ENCODE data around the gene KIF4A. TPM values are rescaled to one million over a fixed set of nuclear protein-coding genes. Genes with fewer than 3 reads are reported as not detected.
"Not testable (repeated sequence)": the region's sequence is repeated elsewhere in the genome, so short reads cannot be mapped to it uniquely, and the experiment has no call there.

Gene KIF4A
- total RNA-seq, 1 donor from 2014 or later = not detected

DNA sequence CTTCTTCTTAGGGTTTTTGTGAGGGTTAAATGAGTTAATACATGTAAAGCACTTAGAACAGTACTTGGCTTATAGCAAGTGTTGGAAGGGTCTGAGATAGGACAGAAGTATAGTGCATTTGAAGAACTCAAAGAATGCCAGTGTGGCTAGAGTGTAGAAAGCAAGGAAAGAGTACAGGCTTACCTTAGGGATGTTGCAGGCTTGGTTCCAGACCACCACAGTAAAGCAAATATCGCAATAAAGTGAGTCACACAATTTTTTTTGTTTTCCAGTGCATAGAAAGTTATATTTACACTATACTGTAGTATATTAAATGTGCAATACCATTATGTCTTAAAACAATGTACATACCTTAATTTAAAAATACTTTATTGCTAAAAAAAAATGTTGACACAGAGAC lies 41.3 kb downstream of the KIF4A start:
- no peak overlapping the region for H3K27ac ChIP-seq
- no peak for DNase-seq (ENCODE audit: low spot score in 2 of 2)
- H3K9me3 ChIP-seq = no peaks in the 10 kb centered on the region
- no peaks in the 10 kb centered on the region for H3K4me1 ChIP-seq
- intact Hi-C loops (cut with DNase I) = no loop called here
- no peaks in the 10 kb centered on the region for H3K36me3 ChIP-seq
- no peak overlapping the region for H3K4me3 ChIP-seq
- TF ChIP-seq, protein P1, sequence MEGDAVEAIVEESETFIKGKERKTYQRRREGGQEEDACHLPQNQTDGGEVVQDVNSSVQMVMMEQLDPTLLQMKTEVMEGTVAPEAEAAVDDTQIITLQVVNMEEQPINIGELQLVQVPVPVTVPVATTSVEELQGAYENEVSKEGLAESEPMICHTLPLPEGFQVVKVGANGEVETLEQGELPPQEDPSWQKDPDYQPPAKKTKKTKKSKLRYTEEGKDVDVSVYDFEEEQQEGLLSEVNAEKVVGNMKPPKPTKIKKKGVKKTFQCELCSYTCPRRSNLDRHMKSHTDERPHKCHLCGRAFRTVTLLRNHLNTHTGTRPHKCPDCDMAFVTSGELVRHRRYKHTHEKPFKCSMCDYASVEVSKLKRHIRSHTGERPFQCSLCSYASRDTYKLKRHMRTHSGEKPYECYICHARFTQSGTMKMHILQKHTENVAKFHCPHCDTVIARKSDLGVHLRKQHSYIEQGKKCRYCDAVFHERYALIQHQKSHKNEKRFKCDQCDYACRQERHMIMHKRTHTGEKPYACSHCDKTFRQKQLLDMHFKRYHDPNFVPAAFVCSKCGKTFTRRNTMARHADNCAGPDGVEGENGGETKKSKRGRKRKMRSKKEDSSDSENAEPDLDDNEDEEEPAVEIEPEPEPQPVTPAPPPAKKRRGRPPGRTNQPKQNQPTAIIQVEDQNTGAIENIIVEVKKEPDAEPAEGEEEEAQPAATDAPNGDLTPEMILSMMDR (IDR thresholded peaks at IDR 0.05) = no peak
- no peaks in the 10 kb centered on the region for H3K27me3 ChIP-seq

DNA sequence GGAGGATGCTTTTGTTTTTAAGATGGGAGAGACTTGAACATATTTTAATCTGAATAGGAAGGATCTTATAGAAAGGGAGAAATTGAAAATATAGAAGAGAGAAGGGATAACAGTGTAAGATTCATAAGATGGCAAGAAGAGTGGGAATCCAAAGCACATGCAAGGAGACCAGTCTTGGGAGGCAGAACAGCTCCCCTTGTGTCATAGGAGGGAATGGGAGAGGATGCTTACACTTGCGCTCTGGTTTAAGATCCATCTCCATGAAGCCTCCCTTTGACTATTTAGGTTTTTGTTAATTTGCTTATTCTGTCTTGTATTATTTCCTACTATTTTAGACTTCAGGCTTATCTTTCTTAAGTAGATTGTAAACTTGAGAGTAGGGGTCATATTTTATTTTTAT lies 42.7 kb downstream of the KIF4A start:
- Histone ChIP-seq H3K4me3 (no peak overlapping the region), H3K27ac (no peak overlapping the region), H3K4me1 (no peaks in the 10 kb centered on the region), H3K27me3 (no peaks in the 10 kb centered on the region), H3K36me3 (no peaks in the 10 kb centered on the region), H3K9me3 (no peaks in the 10 kb centered on the region)
- DNase-seq (ENCODE audit: low spot score in 2 of 2) = no peak
- TF ChIP-seq, protein P1 (IDR thresholded peaks at IDR 0.05) = no peak
- intact Hi-C loops (cut with DNase I) = no loop called here

DNA sequence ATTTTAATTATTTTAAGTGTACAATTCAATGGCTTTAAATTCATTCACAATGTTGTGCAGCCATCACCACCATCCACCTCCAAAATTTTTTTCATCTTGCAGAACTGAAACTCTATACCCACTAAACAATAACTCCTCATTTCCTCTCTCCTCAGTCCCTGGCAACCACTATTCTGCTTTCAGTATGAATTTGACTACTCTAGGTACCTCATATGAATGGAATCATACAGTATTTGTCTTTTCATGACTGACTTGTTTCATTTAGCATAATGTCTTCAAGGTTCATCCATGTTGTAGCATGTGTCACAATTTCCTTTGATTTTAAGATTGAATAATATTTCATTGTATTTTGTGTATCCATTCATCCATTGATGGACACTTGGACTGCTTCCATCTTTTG lies 46.9 kb downstream of the KIF4A start:
- TF ChIP-seq, protein P1 (IDR thresholded peaks at IDR 0.05) = no peak
- Histone ChIP-seq H3K27me3 (no peaks in the 10 kb centered on the region), H3K9me3 (no peaks in the 10 kb centered on the region), H3K36me3 (no peaks in the 10 kb centered on the region), H3K27ac (no peak overlapping the region), H3K4me1 (no peaks in the 10 kb centered on the region), H3K4me3 (no peak overlapping the region)
- DNase-seq (ENCODE audit: low spot score in 2 of 2) = no peak
- intact Hi-C loops (cut with DNase I) = no loop called here

DNA sequence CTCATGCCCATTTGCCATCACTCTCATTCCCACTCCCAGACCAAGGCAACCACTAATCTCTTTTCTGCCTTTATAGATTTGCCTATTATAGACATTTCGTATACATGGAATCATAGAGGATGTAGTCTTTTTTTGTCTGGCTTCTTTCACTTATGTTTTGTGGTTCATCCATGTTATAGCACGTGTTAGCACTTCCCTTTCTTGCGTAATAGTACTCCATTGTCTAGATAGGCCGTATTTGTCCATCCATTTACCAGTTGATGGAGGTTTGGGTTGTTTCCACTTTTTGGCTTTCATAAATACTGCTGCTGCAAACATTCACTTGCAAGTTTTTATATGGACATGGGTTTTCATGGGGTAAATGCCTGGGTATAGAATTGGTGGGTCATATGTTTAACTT lies 48.4 kb downstream of the KIF4A start:
- no peaks in the 10 kb centered on the region for H3K36me3 ChIP-seq
- DNase-seq (ENCODE audit: low spot score in 2 of 2) = no peak
- intact Hi-C loops (cut with DNase I) = no loop called here
- no peak overlapping the region for H3K4me3 ChIP-seq
- no peaks in the 10 kb centered on the region for H3K4me1 ChIP-seq
- H3K27me3 ChIP-seq = no peaks in the 10 kb centered on the region
- TF ChIP-seq, protein P1 (IDR thresholded peaks at IDR 0.05) = no peak
- no peaks in the 10 kb centered on the region for H3K9me3 ChIP-seq
- H3K27ac ChIP-seq = no peak overlapping the region

DNA sequence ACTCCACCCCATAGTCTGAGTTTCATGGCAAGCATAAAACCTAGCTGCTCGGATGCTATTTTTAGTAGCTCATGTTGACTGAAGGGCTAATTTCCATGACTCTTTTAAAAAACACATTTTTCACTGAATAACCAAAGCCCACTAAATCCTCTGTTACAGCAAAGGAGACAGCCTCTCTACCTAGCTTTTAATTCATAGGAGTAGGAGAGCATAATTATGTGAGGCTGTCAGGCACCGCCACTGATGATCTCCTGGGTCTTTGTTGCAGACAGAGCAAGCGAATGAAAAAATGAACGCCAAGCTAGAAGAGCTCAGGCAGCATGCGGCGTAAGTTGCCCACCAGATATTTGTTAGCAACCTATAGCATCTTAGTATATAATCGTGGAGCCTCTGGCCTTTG lies 53.5 kb downstream of the KIF4A start:
- H3K9me3 ChIP-seq = no peaks in the 10 kb centered on the region
- no peaks in the 10 kb centered on the region for H3K36me3 ChIP-seq
- no peak overlapping the region for H3K4me3 ChIP-seq
- H3K4me1 ChIP-seq = no peaks in the 10 kb centered on the region
- TF ChIP-seq, protein P1 (IDR thresholded peaks at IDR 0.05) = no peak
- DNase-seq (ENCODE audit: low spot score in 2 of 2) = no peak
- no peaks in the 10 kb centered on the region for H3K27me3 ChIP-seq
- H3K27ac ChIP-seq = no peak overlapping the region
- intact Hi-C loops (cut with DNase I) = no loop called here

DNA sequence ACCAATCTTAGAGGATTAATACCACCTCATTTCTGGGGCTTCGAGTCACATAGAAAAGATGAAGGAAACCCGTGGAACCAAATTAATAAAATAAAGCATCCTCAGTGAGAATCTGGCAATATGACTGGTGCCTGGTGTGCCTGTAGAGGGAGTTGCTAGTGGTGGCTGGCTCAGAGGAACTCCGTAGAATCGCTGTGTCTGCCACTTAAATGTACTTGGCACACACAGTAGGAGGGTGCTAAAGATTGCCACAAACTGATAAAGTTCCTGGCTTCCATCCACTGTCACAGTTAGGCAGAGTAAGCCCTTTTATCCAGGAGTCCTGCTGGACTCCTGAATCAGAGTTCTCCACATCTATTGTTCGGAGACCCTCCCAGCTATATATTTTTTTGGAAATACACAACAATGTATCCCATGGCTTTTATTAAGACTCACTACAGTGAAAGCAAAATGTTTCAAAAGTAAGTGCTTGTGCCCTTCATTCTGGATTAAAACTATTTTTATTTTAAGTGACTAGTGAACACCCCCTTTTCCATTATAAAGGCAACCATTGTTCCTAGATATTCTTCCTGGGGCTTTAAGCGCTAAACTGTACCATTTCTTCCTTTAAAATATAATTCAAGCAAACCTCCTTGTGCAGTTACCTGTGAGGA lies 56.6 kb downstream of the KIF4A start:
- intact Hi-C loops (cut with DNase I) = no loop called here
- Histone ChIP-seq H3K9me3 (no peaks in the 10 kb centered on the region), H3K36me3 (no peaks in the 10 kb centered on the region), H3K4me3 (no peak overlapping the region), H3K27me3 (no peaks in the 10 kb centered on the region), H3K27ac (no peak overlapping the region), H3K4me1 (no peaks in the 10 kb centered on the region)
- TF ChIP-seq, protein P1 (IDR thresholded peaks at IDR 0.05) = no peak
- no peak for DNase-seq (ENCODE audit: low spot score in 2 of 2)

DNA sequence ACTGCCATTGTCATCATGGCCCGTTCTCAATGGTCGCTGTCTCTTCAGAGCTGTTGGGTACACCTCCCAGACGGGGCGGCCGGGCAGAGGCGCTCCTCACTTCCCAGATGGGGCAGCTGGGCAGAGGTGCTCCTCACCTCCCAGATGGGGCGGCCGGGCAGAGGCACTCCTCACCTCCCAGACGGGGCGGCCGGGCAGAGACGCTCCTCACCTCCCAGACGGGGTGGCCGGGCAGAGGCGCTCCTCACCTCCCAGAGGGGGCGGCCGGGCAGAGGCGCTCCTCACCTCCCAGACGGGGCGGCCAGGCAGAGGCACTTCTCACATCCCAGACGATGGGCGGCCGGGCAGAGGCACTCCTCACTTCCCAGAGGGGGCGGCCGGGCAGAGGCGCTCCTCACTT lies 58.9 kb downstream of the KIF4A start:
- H3K4me3 ChIP-seq; DNase-seq (ENCODE audit: low spot score in 2 of 2); intact Hi-C loops (cut with DNase I); H3K4me1 ChIP-seq; H3K36me3 ChIP-seq; H3K9me3 ChIP-seq; H3K27me3 ChIP-seq; H3K27ac ChIP-seq: not testable (repeated sequence)

DNA sequence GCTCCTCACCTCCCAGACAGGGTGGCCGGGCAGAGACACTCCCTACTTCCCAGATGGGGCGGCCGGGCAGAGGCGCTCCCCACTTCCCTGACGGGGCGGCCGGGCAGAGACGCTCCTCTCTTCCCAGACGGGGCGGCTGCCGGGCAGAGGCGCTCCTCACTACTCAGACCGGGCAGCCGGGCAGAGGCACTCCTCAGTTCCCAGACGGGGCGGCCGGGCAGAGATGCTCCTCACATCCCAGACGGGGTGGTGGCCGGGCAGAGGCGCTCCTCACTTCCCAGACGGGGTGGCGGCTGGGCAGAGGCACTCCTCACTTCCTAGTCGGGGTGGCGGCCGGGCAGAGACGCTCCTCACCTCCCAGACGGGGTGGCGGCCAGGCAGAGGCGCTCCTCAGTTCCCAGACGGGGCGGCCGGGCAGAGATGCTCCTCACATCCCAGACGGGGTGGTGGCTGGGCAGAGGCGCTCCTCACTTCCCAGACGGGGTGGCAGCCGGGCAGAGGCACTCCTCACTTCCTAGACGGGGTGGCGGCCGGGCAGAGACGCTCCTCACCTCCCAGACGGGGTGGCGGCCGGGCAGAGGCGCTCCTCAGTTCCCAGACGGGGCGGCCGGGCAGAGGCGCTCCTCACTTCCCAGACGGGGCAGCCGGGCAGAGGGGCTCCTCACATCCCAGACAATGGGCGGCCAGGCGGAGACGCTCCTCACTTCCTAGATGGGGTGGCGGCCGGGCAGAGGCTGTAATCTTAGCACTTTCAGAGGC lies 59.6 kb downstream of the KIF4A start:
- H3K4me3 ChIP-seq; H3K36me3 ChIP-seq; H3K27ac ChIP-seq; intact Hi-C loops (cut with DNase I); H3K4me1 ChIP-seq; DNase-seq (ENCODE audit: low spot score in 2 of 2); H3K9me3 ChIP-seq; H3K27me3 ChIP-seq: not testable (repeated sequence)
